GM12864 (cell line): ENCODE results near the gene TEKT3.

Experiments
- DNase-seq: peaks from one replicate; pipeline ENCODE4 v3.0.0-alpha.2; 2011; ENCODE audit warnings: low read depth
- H3K4me3 ChIP-seq: 2 replicates; pipeline ENCODE4 v1.5.1; 2011; ENCODE audit warnings: mild to moderate bottlenecking, low read depth, low read length, control low read depth
- TF ChIP-seq, protein P1 (sequence below): IDR thresholded peaks from 2 replicates; pipeline ENCODE4 v1.5.1; 2011; ENCODE audit warnings: low read depth, mild to moderate bottlenecking, moderate library complexity, low read length, control low read depth, inconsistent platforms; ENCODE audit errors: missing control alignments

TEKT3 gene

DNA sequence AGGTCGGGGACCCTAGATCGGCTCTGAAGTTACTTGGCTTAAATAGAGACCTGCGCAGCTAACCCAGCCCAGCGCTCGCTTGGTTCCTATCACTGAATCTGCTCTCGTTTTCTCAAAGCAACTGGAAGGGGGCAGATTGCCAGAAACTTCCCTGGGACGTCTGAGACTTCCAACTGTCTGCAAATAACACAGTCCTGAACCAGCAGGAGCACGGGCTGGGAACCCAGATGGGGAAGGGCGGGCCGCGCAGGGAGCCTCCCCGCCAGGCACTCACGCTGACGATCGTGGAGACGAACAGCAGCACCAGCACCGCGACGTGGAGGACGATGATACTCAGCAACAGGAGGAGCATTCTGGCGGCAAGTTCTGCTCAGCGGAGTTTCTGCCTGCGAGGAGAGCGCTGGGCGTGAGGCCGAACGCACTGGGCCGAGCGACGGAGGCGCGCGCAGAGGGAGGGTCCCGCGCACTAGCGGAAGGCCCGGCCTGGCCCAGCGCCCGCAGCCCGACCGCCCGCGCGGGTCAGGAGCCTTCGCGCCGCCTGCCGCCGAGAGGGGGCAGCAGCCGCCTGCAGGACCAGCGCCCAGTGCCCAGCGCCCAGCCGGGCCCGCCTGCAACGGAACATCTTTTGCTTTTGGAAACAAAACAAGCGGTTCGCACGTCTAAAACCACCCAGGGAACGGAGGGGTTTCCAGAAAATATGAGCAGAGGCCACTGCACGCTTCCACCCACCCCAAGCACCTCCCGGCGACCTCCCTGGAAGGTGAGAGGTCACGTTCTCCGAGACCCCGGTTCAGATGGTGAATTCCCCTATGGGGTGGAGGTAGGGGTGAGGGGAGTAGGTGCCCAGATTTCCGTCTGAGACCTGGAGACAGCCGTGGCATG lies 80.8 kb downstream of the TEKT3 start:
- TF ChIP-seq, protein P1, sequence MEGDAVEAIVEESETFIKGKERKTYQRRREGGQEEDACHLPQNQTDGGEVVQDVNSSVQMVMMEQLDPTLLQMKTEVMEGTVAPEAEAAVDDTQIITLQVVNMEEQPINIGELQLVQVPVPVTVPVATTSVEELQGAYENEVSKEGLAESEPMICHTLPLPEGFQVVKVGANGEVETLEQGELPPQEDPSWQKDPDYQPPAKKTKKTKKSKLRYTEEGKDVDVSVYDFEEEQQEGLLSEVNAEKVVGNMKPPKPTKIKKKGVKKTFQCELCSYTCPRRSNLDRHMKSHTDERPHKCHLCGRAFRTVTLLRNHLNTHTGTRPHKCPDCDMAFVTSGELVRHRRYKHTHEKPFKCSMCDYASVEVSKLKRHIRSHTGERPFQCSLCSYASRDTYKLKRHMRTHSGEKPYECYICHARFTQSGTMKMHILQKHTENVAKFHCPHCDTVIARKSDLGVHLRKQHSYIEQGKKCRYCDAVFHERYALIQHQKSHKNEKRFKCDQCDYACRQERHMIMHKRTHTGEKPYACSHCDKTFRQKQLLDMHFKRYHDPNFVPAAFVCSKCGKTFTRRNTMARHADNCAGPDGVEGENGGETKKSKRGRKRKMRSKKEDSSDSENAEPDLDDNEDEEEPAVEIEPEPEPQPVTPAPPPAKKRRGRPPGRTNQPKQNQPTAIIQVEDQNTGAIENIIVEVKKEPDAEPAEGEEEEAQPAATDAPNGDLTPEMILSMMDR, result peak; percentile 57
- DNase-seq, result no peak
- H3K4me3 ChIP-seq, result peak overlapping the region; percentile 37

GRCh38 chr17:15257796-15258512 lies 83.4 kb downstream of the TEKT3 start:
- H3K4me3 ChIP-seq, result no peak overlapping the region
- TF ChIP-seq, protein P1, result no peak
- no peak for DNase-seq

- DNase-seq, result peak; percentile 42
- TF ChIP-seq, protein P1, result peak; percentile 90
- H3K4me3 ChIP-seq, result no peak overlapping the region
Measured at GRCh38 chr17:15257258-15257788, 84.1 kb downstream of the TEKT3 start.

GRCh38 chr17:15256689-15257088 lies 84.7 kb downstream of the TEKT3 start:
- no peak overlapping the region for H3K4me3 ChIP-seq

DNA sequence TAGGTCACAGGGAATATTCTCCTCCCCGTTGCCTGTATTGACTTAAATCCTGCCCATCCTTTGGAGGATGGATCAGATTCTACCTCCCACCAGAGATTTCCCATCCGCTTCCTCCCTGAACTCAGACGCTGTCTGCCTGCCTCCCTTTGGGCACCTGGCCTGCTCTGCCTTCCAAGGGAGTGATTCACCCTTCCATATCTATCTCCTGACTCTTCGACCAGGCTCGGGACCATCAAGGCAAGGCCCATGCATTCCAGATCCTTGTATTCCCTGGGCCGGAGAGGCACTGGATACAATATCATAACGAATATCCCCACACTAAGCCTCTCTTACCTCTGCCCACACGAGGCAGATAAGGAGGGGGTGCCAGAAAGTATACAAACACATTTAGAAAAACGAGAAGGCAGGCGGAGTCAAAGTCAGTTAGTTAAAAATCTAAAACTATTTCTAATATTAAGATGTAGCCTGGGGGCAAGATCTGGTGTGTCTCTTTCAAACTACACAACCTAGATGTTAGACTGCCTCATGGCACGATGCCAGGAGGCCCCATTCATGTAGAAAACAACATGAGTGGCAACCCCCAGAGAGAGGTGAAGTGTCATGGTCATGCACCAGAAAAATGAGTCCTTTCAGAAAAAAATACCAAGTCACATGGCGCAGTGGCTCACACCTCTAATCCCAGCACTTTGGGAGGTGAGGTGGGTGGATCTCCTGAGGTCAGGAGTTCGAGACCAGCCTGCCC lies 85.5 kb downstream of the TEKT3 start:
- TF ChIP-seq, protein P1, result no peak
- no peak for DNase-seq
- no peak overlapping the region for H3K4me3 ChIP-seq

More at GRCh38 chr17:15256689-15257088, 84.7 kb downstream of the TEKT3 start:
- DNase-seq, result no peak
- TF ChIP-seq, protein P1, result no peak
